K562 (cell line): ENCODE measurements around the gene PRSS53. TPM values are rescaled to one million over a fixed set of nuclear protein-coding genes. Genes with fewer than 3 reads are reported as not detected.

Experiments
- ATAC-seq: fragments of 200-7000 bp; cut with Tn5 transposase; 3 replicates; pipeline ENCODE4 v1.9.1; 2020; ENCODE audit warnings: moderate library complexity
- BruUV-seq: library from RNA; stranded (reverse); fragments of 400-500 nt; replicated peaks from 2 replicates; lab custom pipeline; 2021; lab: Mats Ljungman, UMichigan
- CTCF ChIA-PET: fragments of 300-600 bp; formaldehyde crosslinking; extraction: SDS; loops from one replicate; lab custom pipeline; 2021; ENCODE audit warnings: low intra/inter-chr PET ratio; lab: Yijun Ruan, JAX
- POLR2A ChIA-PET: fragments of 300-600, 350-650 bp; sonication (Branson Sonifier 250); formaldehyde crosslinking; extraction: SDS; loops from one replicate; lab custom pipeline; 2021; ENCODE audit warnings: antibody characterized with exemption, inconsistent platforms; lab: Yijun Ruan, JAX
- DNase-seq, 4 experiments: peaks; one replicate each; pipeline versions ENCODE4 v3.0.0 to v3.0.0-alpha.2; 2011 to 2018; ENCODE audit warnings: low spot score in 3 of 4, mixed read lengths in 3 of 4; ENCODE audit errors: extremely low read depth in 1 of 4
- FAIRE-seq: peaks from 2 replicates; lab custom pipeline; 2011; peaks lifted over from hg19 to GRCh38; lab: Jason Lieb, UNC
- H2AFZ ChIP-seq: 2 replicates; pipeline ENCODE4 v1.6.0; 2011; ENCODE audit warnings: low read depth, low read length, control low read depth, inconsistent platforms
- H3K27ac ChIP-seq: fragments of 200-600 bp; 3 replicates; pipeline ENCODE4 v1.8.0; 2011; ENCODE audit warnings: low read depth, mild to moderate bottlenecking, control low read depth, inconsistent platforms, low read length, moderate library complexity, mixed read lengths; ENCODE audit errors: extremely low read depth
- H3K27me3 ChIP-seq, 2 experiments: fragments of 300-600 bp in 1 of 2; 2 replicates in 1 of 2; 3 replicates in 1 of 2; pipeline versions ENCODE4 v1.6.0 to v1.8.0; 2011; ENCODE audit warnings: inconsistent platforms in 2 of 2, low read length in 2 of 2, mild to moderate bottlenecking in 1 of 2, mixed read lengths in 1 of 2, moderate library complexity in 1 of 2; ENCODE audit not compliant: control insufficient read depth in 2 of 2, insufficient read depth in 2 of 2
- H3K36me3 ChIP-seq: fragments of 300-600 bp; 3 replicates; pipeline ENCODE4 v1.8.0; 2011; ENCODE audit warnings: mild to moderate bottlenecking, low read length, inconsistent platforms; ENCODE audit not compliant: control insufficient read depth, insufficient read depth
- H3K4me1 ChIP-seq, 2 experiments: fragments of 200-600 bp in 1 of 2; replicated peaks in 1 of 2; 2 replicates in 1 of 2; 3 replicates in 1 of 2; pipeline versions ENCODE4 v1.5.1 to v1.8.0; 2011; ENCODE audit warnings: inconsistent platforms in 2 of 2, low read length in 2 of 2, mild to moderate bottlenecking in 1 of 2, mixed read lengths in 1 of 2, moderate library complexity in 1 of 2; ENCODE audit not compliant: control insufficient read depth in 2 of 2, insufficient read depth in 2 of 2
- H3K4me2 ChIP-seq: 2 replicates; pipeline ENCODE4 v1.6.1; 2011; ENCODE audit warnings: low read length, control low read depth, inconsistent platforms, mixed read lengths; ENCODE audit not compliant: insufficient read depth
- H3K4me3 ChIP-seq: fragments of 200-600 bp; sonication (generic), shearing (Covaris generic); 2 replicates; pipeline ENCODE4 v1.5.1; 2016; ENCODE audit warnings: control low read depth, inconsistent platforms
- H3K79me2 ChIP-seq: fragments of 200-600 bp; 3 replicates; pipeline ENCODE4 v1.8.0; 2011; ENCODE audit warnings: low read length, inconsistent platforms; ENCODE audit not compliant: control insufficient read depth, insufficient read depth
- H3K9ac ChIP-seq, 2 experiments: 2 replicates each; pipeline versions ENCODE4 v1.6.0 to v1.6.1; 2011; ENCODE audit warnings: low read depth in 2 of 2, low read length in 2 of 2, control low read depth in 1 of 2, inconsistent platforms in 1 of 2, mild to moderate bottlenecking in 1 of 2, mixed read lengths in 1 of 2; ENCODE audit not compliant: insufficient read depth in 1 of 2
- H3K9me1 ChIP-seq: one replicate; pipeline ENCODE4 v1.6.0; 2011; ENCODE audit warnings: inconsistent platforms, mild to moderate bottlenecking, low read length, moderate library complexity; ENCODE audit not compliant: control insufficient read depth, insufficient read depth
- H3K9me3 ChIP-seq: replicated peaks from 2 replicates; pipeline ENCODE4 v1.5.1; 2011; ENCODE audit warnings: low read depth, low read length, inconsistent platforms; ENCODE audit not compliant: control insufficient read depth, insufficient read depth
- H4K20me1 ChIP-seq: replicated peaks from 2 replicates; pipeline ENCODE4 v1.6.1; 2011; ENCODE audit warnings: low read length, inconsistent platforms, mixed read lengths; ENCODE audit not compliant: control insufficient read depth, insufficient read depth
- BACH1 ChIP-seq: fragments of 200-800 bp; sonication (Bioruptor generic); IDR thresholded peaks from 2 replicates; pipeline ENCODE4 v1.6.1; 2016; ENCODE audit warnings: missing genetic modification characterization, missing compliant biosample characterization
- BRD4 ChIP-seq: fragments of 200-600 bp; sonication (generic); IDR thresholded peaks from 2 replicates; pipeline ENCODE4 v1.6.1; 2017; ENCODE audit warnings: inconsistent platforms
- DEAF1 ChIP-seq: fragments of 450-650 bp; formaldehyde crosslinking; IDR thresholded peaks from 2 replicates; pipeline ENCODE4 v1.4.0; 2020; ENCODE audit warnings: mild to moderate bottlenecking, moderate library complexity
- ETV1 ChIP-seq: fragments of 450-650 bp; conservative IDR thresholded peaks from 2 replicates; pipeline ENCODE4 v1.6.1; 2016; ENCODE audit warnings: missing genetic modification characterization, control low read depth, low read depth, missing compliant biosample characterization
- HDAC2 ChIP-seq: fragments of 450-650 bp; IDR thresholded peaks from 2 replicates; pipeline ENCODE4 v1.6.1; 2016; ENCODE audit warnings: mild to moderate bottlenecking
- HINFP ChIP-seq: fragments of 450-650 bp; conservative IDR thresholded peaks from 2 replicates; pipeline ENCODE4 v1.6.1; 2016; ENCODE audit warnings: missing genetic modification characterization, low read depth, mild to moderate bottlenecking, control low read depth, missing compliant biosample characterization
- MCM2 ChIP-seq: fragments of 450-650 bp; IDR thresholded peaks from 2 replicates; pipeline ENCODE4 v1.6.1; 2017; ENCODE audit warnings: low read depth, mild to moderate bottlenecking
- MLX ChIP-seq, 2 experiments: fragments of 450-650 bp in 1 of 2; sonication (generic) in 1 of 2; formaldehyde crosslinking; conservative IDR thresholded peaks; 2 replicates each; pipeline versions ENCODE4 v1.4.0 to v1.8.1; 2020 to 2022; ENCODE audit warnings: mild to moderate bottlenecking in 1 of 2, missing genetic modification reagents in 1 of 2
- MYC ChIP-seq, 2 experiments: fragments of 250-450 bp in 1 of 2; sonication (Bioruptor Pico) in 1 of 2; IDR thresholded peaks; 2 replicates each; pipeline versions ENCODE4 v1.5.1 to v1.6.1; 2012 to 2021; ENCODE audit warnings: low read depth in 2 of 2, borderline replicate concordance in 1 of 2, improper control_type of control experiment in 1 of 2, low read length in 1 of 2, mild to moderate bottlenecking in 1 of 2, moderate library complexity in 1 of 2
- ZFP36 ChIP-seq: fragments of 150-350 bp; IDR thresholded peaks from 2 replicates; pipeline ENCODE4 v1.6.1; 2018; ENCODE audit warnings: low read length, low read depth; ENCODE audit not compliant: partially characterized antibody
- ZNF609 ChIP-seq: sonication (generic); formaldehyde crosslinking; IDR thresholded peaks from 2 replicates; pipeline ENCODE4 v1.8.1; 2023; ENCODE audit warnings: missing genetic modification reagents, mild to moderate bottlenecking, borderline replicate concordance
- WGBS: fragments of 100-300 bp; shearing (Covaris generic); methylation state at CpG from one replicate; pipeline ENCODE4 v1.1.6; 2016; ENCODE audit warnings: low coverage, mixed read lengths; ENCODE audit not compliant: insufficient coverage; ENCODE audit errors: missing lambda C conversion rate; 5-methylcytosine and 5-hydroxymethylcytosine counted together
- in situ Hi-C: fragments of 300-500 bp; cut with MboI; formaldehyde crosslinking; loops from 4 replicates; pipeline ENCODE4 v1.15.0; 2018; ENCODE audit warnings: inconsistent platforms, mixed read lengths
- intact Hi-C: fragments of 100-400 bp; cut with micrococcal nuclease; formaldehyde crosslinking; loops from 2 replicates; pipeline ENCODE4 v1.14.2; 2022
- polyA plus RNA-seq, 8 experiments: library from polyadenylated mRNA; depleted of rRNA in 4 of 8; stranded (reverse) in 5 of 8; unstranded in 3 of 8; fragments of >200 nt; fragmentation: Nextera tagmentation in 2 of 8; fragmentation: Illumina TruSeq in 1 of 8; extraction: Ambion mirVana in 2 of 8; extraction: Trizol in 1 of 8; gene quantifications; 2 replicates each; pipeline versions ENCODE4 v1.2.1 to v1.2.3, GENCODE V29; 2011 to 2014; ENCODE audit warnings: inconsistent platforms in 1 of 8, missing spikeins in 1 of 8
- total RNA-seq, 7 experiments: library from RNA; depleted of rRNA in 6 of 7; stranded (reverse); fragments of >200 nt in 6 of 7; fragmentation: Illumina TruSeq in 2 of 7; extraction: Trizol in 2 of 7; gene quantifications; 2 replicates each; pipeline versions ENCODE4 v1.2.1 to v1.2.3, GENCODE V29; 2011 to 2021; ENCODE audit warnings: low replicate concordance in 1 of 7

The PRSS53 gene
- total and polyA plus RNA-seq, 9 of the 15 experiments (the other 6 are each of a cell fraction or from before 2014, with no cell fraction given): 0.40 to 1.9 (median 0.78) TPM; not detected in 2

- ATAC-seq: no peak
- in situ Hi-C loops: no loop called here
- DNase-seq: no peak
- no peak overlapping the region for H2AFZ ChIP-seq
- BruUV-seq: no TSS peak
- no peaks in the 10 kb centered on the region for H3K9me3 ChIP-seq
- no peak overlapping the region for H3K4me2 ChIP-seq
- no peaks in the 10 kb centered on the region for H3K9me1 ChIP-seq
- H3K79me2 ChIP-seq: peaks cover 17% of the 10 kb centered on the region; the same call in 2 of the 3 replicates
- 97% methylated on average over 35 of the region's 54 CpGs for WGBS
- H4K20me1 ChIP-seq: no peaks in the 10 kb centered on the region
- ChIA-PET POLR2A (interaction anchor here (0.6 kb wide), 1 partner anchor 10 kb away, joined by 3 read pairs; no protein-coding TSS in a partner anchor), CTCF (no interaction called here)
- FAIRE-seq: no peak
- peaks cover 42% of the 10 kb centered on the region; the same call in 2 of the 3 replicates for H3K36me3 ChIP-seq
- H3K27me3 ChIP-seq: no peaks in the 10 kb centered on the region
- H3K27ac ChIP-seq: no peak overlapping the region
- H3K4me3 ChIP-seq: no peak overlapping the region
- intact Hi-C loops: no loop called here
- TF ChIP-seq MYC (IDR thresholded peaks at IDR 0.05; ENCODE audit: low read depth, low read length): no peak
- no peak for TF ChIP-seq MYC (CRISPR knock-in tag; IDR thresholded peaks at IDR 0.05; ENCODE audit: borderline replicate concordance, low read depth)
- no peak for TF ChIP-seq MCM2
- no peak for TF ChIP-seq HINFP (tag)
- TF ChIP-seq ZFP36: no peak
- TF ChIP-seq BRD4: no peak
- TF ChIP-seq BACH1 (tag): no peak
- no peak for TF ChIP-seq ZNF609 (CRISPR knock-in tag)
- TF ChIP-seq ETV1 (tag): no peak
- no peak for TF ChIP-seq HDAC2
- no peak for TF ChIP-seq DEAF1 (CRISPR knock-in tag)
- no peak for TF ChIP-seq MLX (CRISPR knock-in tag; conservative IDR thresholded peaks at IDR 0.05)
- peaks cover 0 to 19% of the 10 kb centered on the region in 2 experiments; a peak in 3 of 5 replicates for H3K4me1 ChIP-seq
- H3K9ac ChIP-seq: no peak overlapping the region
These were observed 26.8 kb downstream of the PRSS53 start for GRCh38 chr16:31061813-31062440.
